Muscle of back (tissue), 11 donors: Measurements from ENCODE around the gene GLRX5. TPM values are rescaled to one million over a fixed set of nuclear protein-coding genes. Genes with fewer than 3 reads are reported as not detected.

Experiments used
- DNase-seq, 3 donors: peaks; one replicate each; pipeline versions ENCODE4 v3.0.0 to v3.0.0-alpha.2; 2013
- polyA plus RNA-seq, 10 donors: library from polyadenylated mRNA; unstranded; fragments of 120-200 nt; gene quantifications; one replicate each; pipeline ENCODE4 v1.2.1, GENCODE V29; 2013; ENCODE audit not compliant: insufficient read length in 10 of 10

The GLRX5 gene
- polyA plus RNA-seq, 10 donors = 38.3 to 61.1 (median 49.9) TPM

DNA sequence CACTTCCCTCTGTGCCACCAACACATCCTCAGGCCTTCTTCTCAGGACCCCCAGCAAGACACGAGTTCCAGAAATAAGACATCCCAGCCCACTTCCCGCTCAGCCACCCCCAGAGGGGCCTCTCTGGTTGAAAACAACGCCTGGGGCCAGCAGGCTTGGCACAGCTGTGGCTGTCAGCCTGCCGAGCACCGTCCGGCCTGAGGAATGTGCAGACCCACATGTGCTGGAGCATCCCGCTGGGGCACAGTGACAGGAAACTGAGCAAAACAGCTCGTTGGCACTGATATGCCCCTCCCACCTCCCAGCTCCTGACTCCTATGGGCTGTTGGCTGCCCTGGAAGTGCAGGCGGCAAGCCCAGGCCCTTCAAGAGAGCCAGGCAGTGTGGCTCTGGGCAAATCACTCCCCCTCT lies 19.8 kb upstream of the GLRX5 start:
- DNase-seq = peak in 2 of 3 donors; percentile 67 to 87

DNA sequence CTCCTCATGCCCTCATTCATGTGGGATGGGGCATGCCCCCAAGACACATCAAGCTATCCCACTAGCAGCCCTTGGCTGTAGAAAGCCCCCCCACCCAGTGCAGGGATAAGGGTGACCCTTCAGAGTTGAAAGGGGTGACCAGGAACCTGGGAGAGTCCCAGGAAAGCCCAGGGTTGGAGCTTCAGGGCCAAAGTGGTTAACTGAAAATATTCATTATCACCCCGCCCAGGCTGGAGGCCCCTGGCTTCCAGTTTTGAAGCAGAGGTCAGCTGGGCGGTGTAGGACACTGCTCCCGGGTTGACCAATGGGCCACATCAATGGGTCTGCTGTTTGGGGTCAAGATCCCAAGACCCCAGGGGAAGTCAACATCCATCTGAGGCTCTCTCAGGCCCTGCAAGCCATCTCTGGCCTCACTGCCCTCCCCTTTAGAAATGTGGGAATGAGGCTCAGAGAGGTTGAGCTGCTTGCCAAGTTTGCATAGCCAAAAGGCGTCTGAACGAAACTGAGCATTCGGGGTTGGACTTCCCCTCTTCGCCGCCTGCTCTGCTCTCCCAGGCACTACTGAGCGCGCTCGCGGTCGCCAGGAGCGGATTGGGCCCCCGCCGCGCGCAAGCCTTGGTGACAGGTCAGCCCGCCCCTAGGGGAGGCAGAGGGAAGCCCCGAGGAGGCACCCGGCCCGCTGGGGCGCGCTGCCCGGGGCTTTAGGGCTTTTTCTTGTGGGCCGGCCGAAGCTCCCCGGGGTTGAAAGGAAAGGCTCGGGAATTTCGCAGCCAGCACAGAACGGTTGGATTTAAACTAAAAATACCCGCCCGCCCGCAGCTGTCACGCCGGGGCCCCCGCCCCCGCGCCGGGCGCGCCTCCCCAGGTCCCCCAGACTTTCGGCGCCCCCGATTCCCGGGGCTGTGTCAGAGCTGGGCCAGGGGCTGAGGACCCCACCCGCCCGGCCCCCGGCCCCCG lies 19.0 kb upstream of the GLRX5 start:
- DNase-seq = peak in 2 of 3 donors; percentile 73 to 83

DNA sequence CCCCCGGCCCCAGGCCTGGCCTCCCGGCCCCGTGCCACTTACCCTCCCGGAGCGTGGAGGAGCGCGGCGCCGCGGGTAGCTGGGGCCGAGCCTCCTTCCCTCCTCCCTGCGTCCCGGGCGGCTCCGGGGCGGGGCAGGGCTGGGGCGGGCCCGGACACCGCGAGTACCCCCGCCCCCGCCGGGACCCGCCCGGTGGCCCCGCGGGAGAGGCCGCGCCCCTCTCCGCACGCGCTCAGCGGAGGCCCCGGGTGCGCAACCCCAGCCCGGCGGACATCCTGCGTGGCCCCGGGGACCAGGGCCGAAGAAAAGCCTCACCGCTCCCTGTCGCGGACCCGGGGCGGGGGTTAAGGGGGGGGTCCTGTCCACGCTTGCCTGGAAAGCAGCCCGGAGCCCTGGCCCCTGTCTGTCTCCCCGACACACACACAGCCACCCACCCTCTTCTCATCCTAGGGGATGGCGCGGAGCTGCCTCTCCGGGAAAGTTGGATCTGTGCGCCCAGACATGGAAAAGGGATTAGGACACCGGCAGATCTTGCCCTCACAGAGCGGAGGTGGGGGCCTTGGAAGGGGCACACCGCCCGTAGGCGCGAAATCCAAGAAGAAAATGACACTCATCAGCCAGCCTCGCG lies 18.2 kb upstream of the GLRX5 start, which contains the start of gene SYNE3:
Gene SYNE3 (minus strand): TSS at position 97 of the 628 bp plus-strand sequence. CDS start 40,829 bp downstream, outside the sequence.
- peak in 2 of 3 donors; percentile 60 to 77 for DNase-seq

DNA sequence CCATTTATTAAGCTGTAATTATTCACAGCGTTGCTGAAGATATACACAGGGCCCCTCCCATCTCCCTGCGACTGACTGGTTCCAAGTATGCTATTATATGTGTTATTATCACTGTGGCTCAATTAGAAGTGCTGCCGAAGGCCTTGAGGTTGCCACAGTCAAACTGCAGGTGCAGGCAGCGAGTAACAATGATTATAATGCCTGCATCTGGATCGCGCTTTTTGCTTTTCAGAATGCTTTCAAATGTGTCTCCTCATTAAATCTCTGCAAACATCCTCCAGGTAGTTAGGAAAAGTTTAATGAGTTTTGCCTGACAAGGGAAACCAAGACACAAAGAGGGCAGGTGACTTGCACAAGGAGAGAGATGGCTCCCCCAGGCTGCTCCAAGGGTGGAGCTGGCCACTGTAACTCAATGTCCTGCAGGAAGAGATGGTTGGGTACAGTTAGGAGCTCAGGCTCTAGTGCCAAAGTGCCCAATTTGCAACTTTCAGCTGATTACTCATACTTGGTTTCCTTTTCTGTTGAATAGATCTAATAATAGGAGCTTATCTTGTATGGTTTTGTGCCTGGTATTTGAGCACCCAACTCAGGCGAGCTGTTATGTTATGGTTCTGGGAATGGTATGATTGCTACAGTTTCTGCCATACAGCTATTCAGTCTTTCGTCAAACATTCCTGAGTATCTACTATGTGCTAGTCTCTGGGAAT lies 16.7 kb upstream of the GLRX5 start:
- DNase-seq = no peak

DNA sequence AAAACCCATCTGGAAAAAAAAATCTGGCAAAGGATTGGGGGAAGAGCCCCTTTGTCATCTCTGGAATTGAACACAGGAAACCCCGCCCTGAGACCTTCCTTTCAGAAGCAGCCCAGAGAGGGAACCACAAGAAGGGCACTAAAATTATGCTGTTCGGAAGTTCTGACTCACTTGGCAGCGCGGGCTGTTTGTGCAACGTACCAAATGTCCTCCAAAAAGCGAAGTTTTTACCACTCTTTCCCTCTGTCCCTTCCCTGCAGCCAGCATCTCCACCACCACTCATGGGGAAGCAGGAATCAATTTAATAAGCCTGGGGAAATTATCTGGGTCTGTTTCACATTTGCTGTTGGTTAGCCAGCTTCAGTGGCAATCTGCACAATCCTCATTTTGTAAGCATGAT lies 15.2 kb upstream of the GLRX5 start:
- peak in 1 of 3 donors; percentile 52 for DNase-seq

DNA sequence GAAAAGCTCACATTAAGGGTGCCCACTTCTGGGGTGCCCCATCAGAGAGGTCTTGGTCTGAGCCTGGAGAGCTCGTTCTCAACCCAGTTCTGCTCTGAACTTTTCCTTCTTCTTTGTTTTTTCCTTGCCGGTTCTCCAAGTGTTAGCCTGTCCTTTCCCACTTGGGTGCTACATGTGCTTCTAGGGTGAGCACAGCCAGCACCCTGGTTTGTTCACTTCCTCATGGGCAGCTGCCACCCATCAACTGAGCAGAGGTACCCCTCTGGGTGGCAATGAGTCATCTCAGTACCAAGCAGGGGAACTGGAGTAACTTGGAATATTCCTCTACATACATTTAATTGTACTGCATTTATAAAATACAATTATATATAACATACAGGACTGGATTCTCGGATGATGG lies 14.5 kb upstream of the GLRX5 start:
- no peak for DNase-seq

DNA sequence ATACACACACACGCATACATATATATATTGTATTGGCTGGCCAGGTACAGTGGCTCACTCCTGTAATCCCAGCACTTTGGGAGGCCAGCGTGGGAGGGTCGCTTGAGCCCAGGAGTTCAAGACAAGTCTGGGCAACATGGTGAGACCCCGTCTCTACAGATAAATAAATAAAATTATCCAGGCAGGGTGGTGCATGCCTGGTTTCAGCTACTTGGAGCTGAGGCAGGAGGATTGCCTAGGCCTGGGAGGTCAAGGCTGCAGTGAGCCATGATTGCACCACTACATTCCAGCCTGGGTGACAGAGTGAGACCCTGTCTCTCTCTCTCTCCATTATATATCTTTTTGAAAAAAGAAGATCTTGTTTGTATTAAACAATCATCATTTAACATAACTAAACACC lies 13.8 kb upstream of the GLRX5 start:
- no peak for DNase-seq

DNA sequence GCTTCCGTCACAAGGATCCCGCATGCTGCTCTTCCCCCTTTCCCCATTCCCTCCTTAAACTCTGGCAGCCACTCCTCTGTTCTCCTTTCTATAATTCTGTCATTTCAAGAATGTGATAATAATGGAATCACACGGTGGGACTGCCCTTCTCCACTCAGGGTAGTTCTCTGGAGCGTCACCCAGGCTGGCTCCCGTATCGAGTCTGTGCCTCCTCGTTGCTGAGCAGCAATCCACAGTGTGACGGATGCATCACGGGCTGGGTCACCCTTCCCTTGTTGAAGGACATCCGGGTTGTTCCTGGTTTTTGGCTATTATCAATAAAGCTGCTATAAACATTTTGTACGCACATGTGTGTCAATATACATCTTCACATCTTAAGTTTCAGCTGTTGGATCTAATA lies 12.7 kb upstream of the GLRX5 start:
- no peak for DNase-seq

DNA sequence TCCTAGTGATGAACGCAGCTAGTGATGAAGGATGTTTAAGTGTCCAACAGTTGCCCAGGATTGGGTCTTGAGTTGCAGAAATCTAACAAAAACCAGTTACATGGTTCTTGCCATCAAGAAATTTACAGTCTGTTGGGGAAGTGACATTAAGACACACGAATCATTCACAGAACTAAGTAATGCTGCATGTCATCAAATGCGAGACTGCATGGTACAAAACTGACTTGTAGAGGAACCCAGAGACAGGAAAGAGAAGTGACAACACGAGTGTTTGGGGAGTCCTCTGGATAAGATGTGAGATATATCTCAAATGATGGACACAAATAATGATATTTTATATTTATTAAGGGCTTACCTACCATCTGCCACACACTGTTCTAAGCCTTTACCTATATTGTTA lies 12.3 kb upstream of the GLRX5 start:
- DNase-seq = no peak

DNA sequence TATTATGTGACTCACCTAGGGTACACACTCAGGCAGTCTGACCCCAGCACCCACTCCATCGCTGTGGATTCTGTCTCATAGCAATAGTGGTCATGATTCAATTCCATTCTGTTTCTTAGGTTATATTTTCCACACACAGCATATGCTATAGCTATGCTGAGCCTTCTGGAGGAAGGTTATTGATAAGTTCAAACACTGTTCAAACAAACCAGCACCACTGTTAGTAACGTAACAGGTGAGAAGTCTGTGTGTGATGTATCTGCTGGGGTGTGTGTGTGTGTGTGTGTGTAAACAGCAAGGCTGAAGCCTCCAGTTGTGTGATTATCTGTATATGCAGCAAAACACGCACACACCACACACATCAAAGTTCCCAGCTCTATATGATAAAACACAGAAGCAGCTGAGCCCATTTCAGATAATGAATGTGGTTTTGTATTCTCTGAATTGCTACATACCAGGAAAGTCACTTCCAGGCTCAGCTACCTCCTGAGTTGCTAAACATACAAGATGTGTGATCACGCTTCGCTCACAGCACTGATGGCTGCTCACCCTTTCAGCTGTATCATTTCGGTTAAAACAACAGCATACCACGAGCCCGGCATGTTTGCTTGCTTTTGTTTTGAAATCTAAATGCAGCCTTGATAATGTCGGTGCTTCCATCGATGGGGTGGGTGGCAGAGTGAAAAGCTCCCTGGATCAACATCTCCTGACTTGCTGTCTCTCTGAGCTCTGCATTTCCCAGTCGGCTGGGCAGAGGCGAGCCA lies 11.6 kb upstream of the GLRX5 start:
- DNase-seq = no peak

DNA sequence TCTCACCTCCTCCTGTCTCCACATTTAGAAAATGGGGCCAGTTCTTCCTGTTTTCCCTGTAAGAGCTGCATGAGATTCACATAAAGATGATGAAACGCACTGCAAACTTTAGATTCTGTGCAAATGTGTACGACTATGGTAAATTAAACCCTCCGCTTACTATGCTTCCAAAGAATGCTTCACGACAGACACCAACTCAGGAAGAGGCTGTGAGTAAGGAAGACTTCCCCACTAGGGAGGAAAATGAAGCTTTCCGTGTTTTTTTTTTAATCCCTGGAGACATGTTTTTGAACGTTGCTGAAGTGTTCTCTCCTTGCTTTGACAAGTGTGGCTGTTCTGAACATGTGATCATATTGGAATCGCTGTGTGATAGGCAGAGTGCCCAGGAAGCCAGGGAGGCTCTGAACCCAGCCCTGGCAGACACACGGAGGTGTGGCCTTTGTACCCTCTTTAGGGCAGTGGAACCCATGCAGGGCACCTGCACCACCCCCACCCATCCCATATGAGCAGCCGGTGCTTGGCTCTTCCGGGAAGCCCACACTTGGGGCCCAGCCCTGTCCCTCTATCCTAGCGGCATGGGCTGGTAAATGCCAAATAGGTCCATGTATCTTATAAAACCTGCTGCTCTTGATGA lies 10.9 kb upstream of the GLRX5 start:
- DNase-seq = peak in 1 of 3 donors; percentile 88

DNA sequence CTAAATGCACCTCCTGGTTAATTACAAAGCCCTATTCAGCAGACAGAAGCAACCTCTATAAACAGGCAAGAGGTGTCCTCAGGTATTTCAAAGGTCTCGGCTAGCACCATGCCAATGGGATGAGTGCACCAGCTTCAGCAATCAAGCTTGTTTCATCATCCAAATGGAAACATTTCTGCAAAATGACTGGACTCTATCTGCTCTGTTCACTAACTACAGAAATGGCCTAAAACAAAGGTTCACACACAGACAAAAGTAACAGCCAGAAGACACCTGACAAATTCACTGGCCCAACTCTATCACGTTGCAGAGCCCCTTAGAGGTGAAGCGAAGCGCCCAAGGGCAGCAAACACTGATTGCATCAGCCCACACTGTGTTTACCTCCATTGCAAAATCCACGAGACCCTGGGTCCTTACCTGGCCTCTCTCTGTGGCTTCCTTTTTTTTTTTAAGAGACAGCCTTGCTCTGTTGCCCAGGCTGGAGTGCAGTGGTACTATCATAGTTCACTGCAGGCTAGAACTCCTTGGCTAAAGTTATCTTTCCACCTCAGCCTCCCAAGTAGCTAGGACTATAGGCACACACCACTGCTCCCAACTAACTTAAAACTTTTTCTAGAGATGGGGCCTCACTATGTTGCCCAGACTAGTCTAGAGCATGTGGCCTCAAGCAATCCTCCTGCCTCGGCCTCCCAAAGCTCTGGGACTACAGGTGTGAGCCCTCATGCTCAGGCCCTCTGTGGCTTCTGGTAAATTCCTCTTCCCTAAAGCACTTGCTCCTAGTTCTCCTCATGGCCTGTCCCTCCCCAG lies 9.9 kb upstream of the GLRX5 start:
- no peak for DNase-seq

DNA sequence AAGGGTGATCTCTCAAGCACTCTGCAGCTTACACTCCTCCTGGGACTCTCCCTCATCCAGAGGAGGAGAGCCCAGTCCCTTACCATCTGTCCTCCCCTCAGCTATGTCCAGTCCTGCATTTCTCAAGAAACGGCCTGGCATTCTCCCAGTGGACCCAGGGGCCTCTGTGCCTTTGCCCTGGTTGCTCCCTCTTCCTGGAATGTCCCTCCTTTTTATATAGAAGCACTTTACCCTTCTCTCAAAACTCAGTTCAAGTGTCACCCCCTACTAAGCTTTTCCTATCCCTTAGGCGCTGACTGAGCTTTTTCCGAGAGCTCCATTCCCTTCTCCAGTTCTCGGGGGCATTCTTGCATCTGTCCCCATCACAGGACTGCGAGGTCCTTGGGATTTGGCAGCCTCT lies 8.9 kb upstream of the GLRX5 start:
- no peak for DNase-seq

DNA sequence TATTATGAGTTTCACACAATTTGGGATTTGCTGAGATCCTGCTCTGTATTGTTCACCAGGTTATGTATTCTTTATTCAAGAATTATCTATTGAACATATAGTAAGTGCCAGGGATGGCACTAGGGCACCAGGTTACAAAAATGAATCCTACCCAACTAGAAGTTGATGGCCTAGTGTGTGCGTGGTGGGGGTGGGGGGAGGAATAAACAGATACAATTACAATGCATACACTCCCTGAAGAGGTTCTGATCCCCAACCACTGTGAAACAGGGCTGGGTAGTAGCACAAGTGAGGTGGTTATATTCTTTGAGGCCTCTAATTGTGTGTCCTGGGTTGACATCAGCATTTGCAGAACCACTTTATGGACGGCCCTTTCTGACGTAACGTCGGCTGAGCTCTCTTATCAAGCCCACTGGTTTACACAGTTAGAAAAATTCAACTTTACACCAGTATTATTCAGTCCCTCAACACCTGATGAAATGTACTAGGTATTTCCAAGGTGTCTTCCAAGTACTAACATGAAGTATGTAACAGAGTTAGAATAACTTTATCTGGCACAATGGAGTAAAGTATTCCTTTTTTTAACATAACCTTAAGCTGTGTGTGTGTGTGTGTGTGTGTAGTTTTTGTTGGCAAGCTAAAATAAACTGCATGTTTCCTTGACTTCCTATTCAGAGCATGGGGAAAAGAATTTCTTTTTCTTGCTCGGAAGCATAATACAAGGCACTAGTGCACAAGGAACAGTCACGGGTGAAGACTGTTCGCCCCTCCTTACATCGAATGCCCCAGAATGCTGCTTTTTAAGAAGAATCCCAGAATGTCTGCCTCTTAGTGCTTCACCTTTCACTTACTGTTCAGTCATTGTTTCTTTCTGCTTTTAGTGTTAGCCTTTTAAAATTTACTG lies 8.1 kb upstream of the GLRX5 start:
- no peak for DNase-seq

DNA sequence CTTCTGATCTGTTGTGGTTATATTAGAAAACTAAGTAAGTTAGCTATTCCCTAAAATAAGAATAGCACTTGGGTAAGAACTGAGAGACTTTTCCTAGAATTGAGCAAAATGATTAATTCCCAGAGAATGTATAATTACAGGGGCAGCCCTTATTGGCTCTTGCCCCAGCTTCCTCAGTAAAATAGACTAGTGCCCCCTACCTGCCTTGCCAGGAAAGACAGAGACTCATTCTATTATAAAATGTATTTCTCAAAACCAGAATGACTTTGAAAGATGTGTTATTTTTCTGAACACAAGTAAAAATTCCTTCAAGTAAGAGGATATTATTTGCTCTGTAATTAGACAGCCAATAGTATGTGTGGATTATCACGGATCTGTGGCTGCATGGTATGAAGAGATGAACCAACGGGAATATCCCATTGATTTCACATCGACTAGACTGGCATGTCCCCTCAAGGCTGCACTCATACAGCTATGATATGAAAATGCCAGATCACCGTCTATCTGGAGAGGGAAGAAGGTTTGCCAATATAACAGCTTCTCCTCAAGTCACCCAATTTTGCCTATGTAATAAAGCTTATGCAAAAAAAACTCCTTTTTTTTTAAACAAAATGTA lies 7.4 kb upstream of the GLRX5 start:
- DNase-seq = peak; percentile 60 to 72 (median 68)

DNA sequence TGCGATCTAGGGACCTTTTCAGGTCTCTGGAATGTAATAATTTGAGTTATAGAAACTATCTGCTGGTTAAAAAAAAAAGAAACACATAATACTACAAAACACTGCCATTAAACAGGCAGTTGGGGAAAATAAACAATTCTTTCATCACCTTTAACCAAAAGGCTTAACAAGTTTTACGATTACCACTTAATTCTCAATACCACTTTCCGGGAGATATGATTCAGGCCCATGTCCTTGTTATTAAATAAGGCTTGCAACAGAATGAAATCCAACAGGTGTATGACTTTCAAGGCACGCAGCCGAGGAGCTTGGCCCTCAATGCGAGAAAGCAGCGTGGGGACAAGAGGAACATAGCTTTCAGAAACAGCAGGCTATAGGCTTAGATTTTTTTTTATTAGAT lies 5.6 kb upstream of the GLRX5 start:
- DNase-seq = no peak

DNA sequence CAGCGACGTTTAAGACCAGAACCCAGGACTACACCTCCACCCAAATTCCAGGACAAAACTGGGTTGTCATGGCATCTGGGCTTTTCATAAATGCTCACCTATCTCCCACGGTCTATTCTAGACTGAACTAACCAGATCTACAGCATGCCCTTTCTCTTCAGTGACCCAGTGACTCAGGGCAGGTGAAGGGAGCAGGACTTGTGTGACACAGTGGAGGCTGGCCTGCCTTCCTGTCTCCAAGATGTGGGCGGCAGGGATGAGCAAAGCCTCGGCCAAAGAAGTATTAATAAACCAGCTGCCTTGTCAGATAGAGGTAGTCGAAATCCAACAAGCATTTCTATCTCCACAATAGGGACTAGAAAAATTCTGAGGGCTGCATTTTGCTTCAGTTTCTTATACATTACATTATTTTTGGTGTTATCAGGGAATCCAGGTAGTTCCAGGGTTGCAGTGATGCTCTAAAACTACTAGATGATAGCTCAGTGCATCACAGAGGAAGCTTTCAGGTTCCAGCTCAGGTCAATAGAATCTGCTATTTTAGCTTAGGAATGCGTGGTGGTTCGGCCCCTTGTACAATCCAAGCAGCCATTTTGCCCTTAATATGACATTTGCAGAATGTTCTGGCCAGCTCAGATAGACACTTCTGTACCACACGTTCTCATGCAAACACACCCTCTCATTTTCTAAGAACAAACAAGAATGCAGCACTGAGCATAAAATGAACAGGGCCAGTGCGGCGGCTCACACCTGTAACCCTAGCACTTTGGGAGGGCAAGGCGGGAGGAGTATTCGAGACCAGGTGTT lies 4.2 kb upstream of the GLRX5 start:
- no peak for DNase-seq

DNA sequence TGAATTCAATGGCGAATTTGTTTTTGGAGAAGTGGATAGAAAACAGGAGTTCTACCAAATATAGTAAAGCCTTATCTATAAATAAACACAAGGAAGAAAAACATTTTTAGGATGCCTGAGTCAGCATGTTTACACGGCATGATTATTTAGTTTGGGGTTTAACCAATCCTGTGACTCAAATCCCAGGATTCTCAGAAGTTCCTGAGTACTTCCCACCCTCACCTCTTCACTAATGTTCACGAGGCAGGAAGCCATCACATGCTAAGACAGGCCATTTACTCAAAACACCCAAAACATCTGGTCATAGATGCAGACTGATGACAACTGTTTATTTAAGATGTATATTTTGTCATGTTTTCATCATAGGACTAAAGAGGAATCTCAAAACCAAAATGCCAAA lies 3.4 kb upstream of the GLRX5 start:
- peak in 1 of 3 donors; percentile 38 for DNase-seq
